HEK293 (cell line): Measurements from ENCODE around the gene GALNS.

Experiments used
- CTCF ChIA-PET: fragments of 350-600 bp; formaldehyde crosslinking; extraction: SDS; loops from one replicate; lab custom pipeline; 2021; ENCODE audit warnings: antibody characterized with exemption; lab: Yijun Ruan, JAX
- POLR2A ChIA-PET: fragments of 300-600 bp; formaldehyde crosslinking; extraction: SDS; loops from one replicate; lab custom pipeline; 2020; ENCODE audit warnings: antibody characterized with exemption, inconsistent platforms; lab: Yijun Ruan, JAX
- H3K27ac ChIP-seq: fragments of 200-500 bp; sonication (Bioruptor generic); 2 replicates; pipeline ENCODE4 v1.5.1; 2014; ENCODE audit warnings: low read depth, low read length, control low read depth, inconsistent platforms; ENCODE audit errors: extremely low read depth
- H3K36me3 ChIP-seq, 2 experiments: fragments of 200-500 bp in 1 of 2; sonication (Bioruptor generic) in 1 of 2; 1 replicate in 1 of 2; 2 replicates in 1 of 2; pipeline ENCODE4 v1.5.1; 2014 to 2017; ENCODE audit warnings: inconsistent platforms in 2 of 2, low read length in 2 of 2; ENCODE audit not compliant: control insufficient read depth in 2 of 2, insufficient read depth in 1 of 2
- H3K4me1 ChIP-seq: fragments of 200-500 bp; sonication (Bioruptor generic); 2 replicates; pipeline ENCODE4 v1.5.1; 2014; ENCODE audit warnings: mild to moderate bottlenecking, low read length, inconsistent platforms; ENCODE audit not compliant: control insufficient read depth, insufficient read depth
- H3K4me3 ChIP-seq: 2 replicates; pipeline ENCODE4 v1.5.1; 2011; ENCODE audit warnings: low read depth, mild to moderate bottlenecking, control low read depth, low read length, moderate library complexity
- H3K9me3 ChIP-seq: fragments of 200-500 bp; sonication (Bioruptor generic); 2 replicates; pipeline ENCODE4 v1.5.1; 2014; ENCODE audit warnings: low read depth, low read length, inconsistent platforms; ENCODE audit not compliant: control insufficient read depth, insufficient read depth
- GLI2 ChIP-seq: fragments of 450-650 bp; formaldehyde crosslinking; IDR thresholded peaks from 2 replicates; pipeline ENCODE4; 2017; ENCODE audit warnings: missing biosample characterization, missing genetic modification characterization, low read depth, borderline replicate concordance
- GLIS1 ChIP-seq: fragments of 450-650 bp; formaldehyde crosslinking; IDR thresholded peaks from 2 replicates; pipeline ENCODE4 v1.5.1; 2016; ENCODE audit warnings: missing biosample characterization, missing genetic modification characterization
- KLF10 ChIP-seq: fragments of 450-650 bp; IDR thresholded peaks from 2 replicates; pipeline ENCODE4 v1.5.1; 2018; ENCODE audit warnings: missing biosample characterization, mild to moderate bottlenecking, missing genetic modification characterization
- KLF16 ChIP-seq: fragments of 450-650 bp; formaldehyde crosslinking; IDR thresholded peaks from 2 replicates; pipeline ENCODE4 v1.5.1; 2017; ENCODE audit warnings: missing biosample characterization, missing genetic modification characterization
- OVOL3 ChIP-seq: fragments of 450-650 bp; formaldehyde crosslinking; IDR thresholded peaks from 2 replicates; pipeline ENCODE4 v1.5.1; 2016; ENCODE audit warnings: missing biosample characterization, missing genetic modification characterization
- RBAK ChIP-seq: fragments of 450-650 bp; formaldehyde crosslinking; IDR thresholded peaks from 2 replicates; pipeline ENCODE4 v1.5.1; 2016; ENCODE audit warnings: missing biosample characterization, missing genetic modification characterization
- TSHZ1 ChIP-seq: fragments of 450-650 bp; formaldehyde crosslinking; IDR thresholded peaks from 2 replicates; pipeline ENCODE4 v1.5.1; 2016; ENCODE audit warnings: missing biosample characterization, missing genetic modification characterization, borderline replicate concordance
- ZFHX2 ChIP-seq: fragments of 450-650 bp; formaldehyde crosslinking; conservative IDR thresholded peaks from 2 replicates; pipeline ENCODE4 v1.5.1; 2016; ENCODE audit warnings: missing biosample characterization, missing genetic modification characterization
- ZNF239 ChIP-seq: fragments of 450-650 bp; formaldehyde crosslinking; IDR thresholded peaks from 2 replicates; pipeline ENCODE4 v1.5.1; 2016; ENCODE audit warnings: missing biosample characterization, missing genetic modification characterization
- ZNF248 ChIP-seq: fragments of 450-650 bp; formaldehyde crosslinking; IDR thresholded peaks from 2 replicates; pipeline ENCODE4 v1.5.1; 2017; ENCODE audit warnings: missing biosample characterization, missing genetic modification characterization
- ZNF26 ChIP-seq: fragments of 450-650 bp; formaldehyde crosslinking; IDR thresholded peaks from 2 replicates; pipeline ENCODE4 v1.5.1; 2016; ENCODE audit warnings: missing biosample characterization, missing genetic modification characterization
- ZNF292 ChIP-seq: fragments of 450-650 bp; formaldehyde crosslinking; IDR thresholded peaks from 2 replicates; pipeline ENCODE4 v1.5.1; 2016; ENCODE audit warnings: low read depth, missing biosample characterization, missing genetic modification characterization, borderline replicate concordance
- ZNF335 ChIP-seq: fragments of 450-650 bp; formaldehyde crosslinking; conservative IDR thresholded peaks from 2 replicates; pipeline ENCODE4 v1.5.1; 2016; ENCODE audit warnings: missing biosample characterization, missing genetic modification characterization
- ZNF548 ChIP-seq: fragments of 450-650 bp; formaldehyde crosslinking; IDR thresholded peaks from 2 replicates; pipeline ENCODE4 v1.5.1; 2016; ENCODE audit warnings: missing biosample characterization, missing genetic modification characterization
- ZNF549 ChIP-seq: fragments of 450-650 bp; IDR thresholded peaks from 2 replicates; pipeline ENCODE4 v1.5.1; 2018; ENCODE audit warnings: missing biosample characterization, missing genetic modification characterization, mild to moderate bottlenecking, inconsistent platforms, moderate library complexity
- ZNF558 ChIP-seq: fragments of 450-650 bp; formaldehyde crosslinking; IDR thresholded peaks from 2 replicates; pipeline ENCODE4 v1.5.1; 2016; ENCODE audit warnings: missing biosample characterization, missing genetic modification characterization
- ZNF596 ChIP-seq: fragments of 450-650 bp; IDR thresholded peaks from 2 replicates; pipeline ENCODE4 v1.5.0; 2018; ENCODE audit warnings: missing biosample characterization, mild to moderate bottlenecking, missing genetic modification characterization, moderate library complexity
- ZNF600 ChIP-seq: fragments of 450-650 bp; formaldehyde crosslinking; IDR thresholded peaks from 2 replicates; pipeline ENCODE4 v1.5.1; 2016; ENCODE audit warnings: missing biosample characterization, missing genetic modification characterization
- ZNF621 ChIP-seq: fragments of 450-650 bp; formaldehyde crosslinking; IDR thresholded peaks from 2 replicates; pipeline ENCODE4 v1.5.1; 2017; ENCODE audit warnings: missing biosample characterization, missing genetic modification characterization
- ZNF639 ChIP-seq: fragments of 450-650 bp; formaldehyde crosslinking; IDR thresholded peaks from 2 replicates; pipeline ENCODE4 v1.5.1; 2016; ENCODE audit warnings: missing biosample characterization, missing genetic modification characterization
- ZNF704 ChIP-seq: fragments of 450-650 bp; formaldehyde crosslinking; IDR thresholded peaks from 2 replicates; pipeline ENCODE4 v1.5.1; 2016; ENCODE audit warnings: missing biosample characterization, missing genetic modification characterization
- ZNF785 ChIP-seq: fragments of 450-650 bp; formaldehyde crosslinking; IDR thresholded peaks from 2 replicates; pipeline ENCODE4 v1.5.1; 2016; ENCODE audit warnings: missing biosample characterization, missing genetic modification characterization
- TF ChIP-seq, protein P1 (sequence below): sonication (generic); formaldehyde crosslinking; IDR thresholded peaks from 2 replicates; pipeline ENCODE4 v1.8.1; 2022; ENCODE audit warnings: mild to moderate bottlenecking, moderate library complexity, missing genetic modification reagents
- TF ChIP-seq, protein P2 (sequence below): fragments of 450-650 bp; formaldehyde crosslinking; IDR thresholded peaks from 2 replicates; pipeline ENCODE4 v1.5.1; 2017; ENCODE audit warnings: missing biosample characterization, missing genetic modification characterization
- TF ChIP-seq, protein P3 (sequence below): fragments of 450-650 bp; formaldehyde crosslinking; IDR thresholded peaks from 2 replicates; pipeline ENCODE4 v1.5.1; 2016; ENCODE audit warnings: missing biosample characterization, missing genetic modification characterization

The GALNS gene

DNA sequence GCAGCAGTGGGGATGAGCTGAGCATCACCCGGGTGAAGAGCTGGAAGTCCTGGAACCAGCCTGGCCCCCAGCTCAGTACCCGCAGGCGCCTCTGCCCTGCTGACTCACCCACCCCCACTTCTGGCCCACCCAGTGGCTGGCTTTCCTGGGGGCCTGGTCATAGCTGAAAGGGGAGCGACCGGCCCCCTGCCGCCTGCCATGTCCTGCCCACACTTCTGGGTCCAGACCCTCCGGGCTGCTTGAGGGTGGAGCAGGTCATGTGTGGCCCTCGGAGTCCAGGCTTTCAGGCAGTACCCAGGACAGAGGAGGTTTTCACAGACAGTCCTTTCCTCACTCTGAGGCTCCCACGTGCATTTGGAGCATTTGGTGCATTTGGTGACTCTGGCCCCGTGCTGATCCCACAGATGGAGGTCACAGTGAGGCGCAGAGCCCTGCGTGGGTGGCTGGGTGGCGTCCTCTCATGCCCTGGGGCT, 64.6 kb downstream of the GALNS start:
- no peaks in the 10 kb centered on the region for H3K36me3 ChIP-seq
- H3K9me3 ChIP-seq = no peaks in the 10 kb centered on the region
- ChIA-PET POLR2A (interaction anchor here (0.6 to 1.7 kb wide), 2 partner anchors 17 to 884 kb away, joined by 4 to 6 read pairs; no protein-coding TSS in a partner anchor), CTCF (interaction anchor here (1.9 kb wide), 1 partner anchor 55 kb away, joined by 11 read pairs; no protein-coding TSS in a partner anchor)
- peaks cover 4% of the 10 kb centered on the region; the same call in 1 of the 2 replicates for H3K4me1 ChIP-seq
- H3K27ac ChIP-seq = no peak overlapping the region
- no peak overlapping the region for H3K4me3 ChIP-seq
- TF ChIP-seq ZFHX2 (tag by site-specific recombination) (peak; percentile 65), KLF10 (tag by site-specific recombination) (no peak), ZNF335 (tag by site-specific recombination) (peak; percentile 69), ZNF292 (no peak), GLIS1 (tag by site-specific recombination) (peak; percentile 55), RBAK (tag by site-specific recombination) (no peak), ZNF785 (tag by site-specific recombination) (no peak), ZNF600 (tag by site-specific recombination) (no peak), ZNF239 (tag by site-specific recombination) (no peak), GLI2 (no peak), ZNF248 (tag by site-specific recombination) (no peak), ZNF621 (tag by site-specific recombination) (no peak), ZNF639 (no peak), ZNF704 (no peak), KLF16 (tag by site-specific recombination) (no peak), ZNF26 (tag by site-specific recombination) (no peak), ZNF558 (tag by site-specific recombination) (no peak), ZNF548 (tag by site-specific recombination) (no peak), ZNF549 (tag by site-specific recombination) (no peak), ZNF596 (no peak), TSHZ1 (tag by site-specific recombination) (no peak), OVOL3 (tag by site-specific recombination) (no peak)
- TF ChIP-seq, protein P1, sequence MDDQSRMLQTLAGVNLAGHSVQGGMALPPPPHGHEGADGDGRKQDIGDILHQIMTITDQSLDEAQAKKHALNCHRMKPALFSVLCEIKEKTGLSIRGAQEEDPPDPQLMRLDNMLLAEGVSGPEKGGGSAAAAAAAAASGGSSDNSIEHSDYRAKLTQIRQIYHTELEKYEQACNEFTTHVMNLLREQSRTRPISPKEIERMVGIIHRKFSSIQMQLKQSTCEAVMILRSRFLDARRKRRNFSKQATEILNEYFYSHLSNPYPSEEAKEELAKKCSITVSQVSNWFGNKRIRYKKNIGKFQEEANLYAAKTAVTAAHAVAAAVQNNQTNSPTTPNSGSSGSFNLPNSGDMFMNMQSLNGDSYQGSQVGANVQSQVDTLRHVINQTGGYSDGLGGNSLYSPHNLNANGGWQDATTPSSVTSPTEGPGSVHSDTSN (CRISPR knock-in tag) = no peak
- TF ChIP-seq, protein P2, sequence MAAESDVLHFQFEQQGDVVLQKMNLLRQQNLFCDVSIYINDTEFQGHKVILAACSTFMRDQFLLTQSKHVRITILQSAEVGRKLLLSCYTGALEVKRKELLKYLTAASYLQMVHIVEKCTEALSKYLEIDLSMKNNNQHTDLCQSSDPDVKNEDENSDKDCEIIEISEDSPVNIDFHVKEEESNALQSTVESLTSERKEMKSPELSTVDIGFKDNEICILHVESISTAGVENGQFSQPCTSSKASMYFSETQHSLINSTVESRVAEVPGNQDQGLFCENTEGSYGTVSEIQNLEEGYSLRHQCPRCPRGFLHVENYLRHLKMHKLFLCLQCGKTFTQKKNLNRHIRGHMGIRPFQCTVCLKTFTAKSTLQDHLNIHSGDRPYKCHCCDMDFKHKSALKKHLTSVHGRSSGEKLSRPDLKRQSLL (tag by site-specific recombination) = no peak
- TF ChIP-seq, protein P3, sequence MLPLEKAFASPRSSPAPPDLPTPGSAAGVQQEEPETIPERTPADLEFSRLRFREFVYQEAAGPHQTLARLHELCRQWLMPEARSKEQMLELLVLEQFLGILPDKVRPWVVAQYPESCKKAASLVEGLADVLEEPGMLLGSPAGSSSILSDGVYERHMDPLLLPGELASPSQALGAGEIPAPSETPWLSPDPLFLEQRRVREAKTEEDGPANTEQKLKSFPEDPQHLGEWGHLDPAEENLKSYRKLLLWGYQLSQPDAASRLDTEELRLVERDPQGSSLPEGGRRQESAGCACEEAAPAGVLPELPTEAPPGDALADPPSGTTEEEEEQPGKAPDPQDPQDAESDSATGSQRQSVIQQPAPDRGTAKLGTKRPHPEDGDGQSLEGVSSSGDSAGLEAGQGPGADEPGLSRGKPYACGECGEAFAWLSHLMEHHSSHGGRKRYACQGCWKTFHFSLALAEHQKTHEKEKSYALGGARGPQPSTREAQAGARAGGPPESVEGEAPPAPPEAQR = no peak
